ENCODE results near the gene ACRBP. TPM values are rescaled to one million over a fixed set of nuclear protein-coding genes. Genes with fewer than 3 reads are reported as not detected.
A peak's percentile ranks its signal among the peaks of the same experiment; 100 is the strongest.

ACRBP gene
- total and polyA plus RNA-seq, 11 donors, result 0.32 to 7.2 (median 0.74) TPM; not detected in 1

DNA sequence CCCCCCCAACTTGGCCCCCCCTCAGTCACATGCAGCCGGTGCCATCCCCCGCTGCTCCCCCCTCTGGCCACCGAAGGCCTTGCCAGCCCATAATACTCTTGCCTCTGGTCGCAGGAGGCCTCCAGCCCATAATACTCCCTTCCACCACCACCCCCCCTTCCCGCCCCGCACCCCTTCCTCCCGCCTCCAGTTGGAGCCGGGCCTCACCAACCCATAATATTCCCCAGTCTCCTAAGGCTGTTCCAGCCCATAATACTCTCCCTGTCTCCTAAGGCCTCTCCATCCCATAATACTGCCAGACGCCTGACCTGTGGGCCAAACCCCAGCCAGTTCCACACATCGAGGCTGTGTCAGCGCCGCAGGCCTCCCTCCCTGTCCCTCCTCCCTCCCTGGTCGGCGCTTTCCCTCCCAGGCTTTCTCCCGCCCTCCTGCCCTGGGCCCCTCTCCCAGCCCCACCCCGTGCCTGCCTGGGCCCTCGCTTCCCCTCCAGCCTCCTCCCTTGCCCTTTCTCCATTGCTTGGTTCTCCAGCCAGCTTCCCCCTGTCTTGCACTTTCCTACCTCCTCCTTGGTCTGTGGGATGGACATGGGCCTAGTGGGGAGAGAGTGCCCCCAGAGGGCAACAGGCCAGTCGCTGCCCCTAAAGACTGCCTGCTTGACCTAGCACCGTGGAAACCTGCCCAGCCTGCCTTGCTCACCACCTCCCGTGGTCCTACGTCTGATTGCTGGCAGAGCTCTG lies 33.3 kb downstream of the ACRBP start:
- Histone ChIP-seq H3K4me3 (peak overlapping the region in 4 of 12 donors; percentile 3 to 47 (median 16)), H3K36me3 (no peaks in the 10 kb centered on the region), H3K9me3 (no peaks in the 10 kb centered on the region), H3K27me3 (no peaks in the 10 kb centered on the region), H3K4me1 (peaks cover 0 to 42% (median 27%) of the 10 kb centered on the region in 12 donors), H3K27ac (peak overlapping the region; percentile 72 to 98 (median 90))
- DNase-seq (peak; percentile 92 to 94 (median 93)), ATAC-seq (peak; percentile 85 to 91 (median 88))
- intact Hi-C loops (cut with DNase I), result loop anchor here in 4 of 10 donors (2.0 to 10.0 kb wide), 6 partner anchors 49 to 211 kb away; partner anchors contain the start of genes ING4 (in 2 of the 4), GPR162 (in 1 of the 4), LAG3 (in 1 of the 4) and P3H3 (in 1 of the 4)
- no peak for TF ChIP-seq POLR2A (IDR thresholded peaks at IDR 0.05)
- TF ChIP-seq, protein P1, sequence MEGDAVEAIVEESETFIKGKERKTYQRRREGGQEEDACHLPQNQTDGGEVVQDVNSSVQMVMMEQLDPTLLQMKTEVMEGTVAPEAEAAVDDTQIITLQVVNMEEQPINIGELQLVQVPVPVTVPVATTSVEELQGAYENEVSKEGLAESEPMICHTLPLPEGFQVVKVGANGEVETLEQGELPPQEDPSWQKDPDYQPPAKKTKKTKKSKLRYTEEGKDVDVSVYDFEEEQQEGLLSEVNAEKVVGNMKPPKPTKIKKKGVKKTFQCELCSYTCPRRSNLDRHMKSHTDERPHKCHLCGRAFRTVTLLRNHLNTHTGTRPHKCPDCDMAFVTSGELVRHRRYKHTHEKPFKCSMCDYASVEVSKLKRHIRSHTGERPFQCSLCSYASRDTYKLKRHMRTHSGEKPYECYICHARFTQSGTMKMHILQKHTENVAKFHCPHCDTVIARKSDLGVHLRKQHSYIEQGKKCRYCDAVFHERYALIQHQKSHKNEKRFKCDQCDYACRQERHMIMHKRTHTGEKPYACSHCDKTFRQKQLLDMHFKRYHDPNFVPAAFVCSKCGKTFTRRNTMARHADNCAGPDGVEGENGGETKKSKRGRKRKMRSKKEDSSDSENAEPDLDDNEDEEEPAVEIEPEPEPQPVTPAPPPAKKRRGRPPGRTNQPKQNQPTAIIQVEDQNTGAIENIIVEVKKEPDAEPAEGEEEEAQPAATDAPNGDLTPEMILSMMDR (IDR thresholded peaks at IDR 0.05), result peak in 1 of 12 donors; percentile 10
- WGBS, 4 donors, result 5 to 6% (median 5%) methylated on average over 20 to 21 of the region's 21 CpGs

DNA sequence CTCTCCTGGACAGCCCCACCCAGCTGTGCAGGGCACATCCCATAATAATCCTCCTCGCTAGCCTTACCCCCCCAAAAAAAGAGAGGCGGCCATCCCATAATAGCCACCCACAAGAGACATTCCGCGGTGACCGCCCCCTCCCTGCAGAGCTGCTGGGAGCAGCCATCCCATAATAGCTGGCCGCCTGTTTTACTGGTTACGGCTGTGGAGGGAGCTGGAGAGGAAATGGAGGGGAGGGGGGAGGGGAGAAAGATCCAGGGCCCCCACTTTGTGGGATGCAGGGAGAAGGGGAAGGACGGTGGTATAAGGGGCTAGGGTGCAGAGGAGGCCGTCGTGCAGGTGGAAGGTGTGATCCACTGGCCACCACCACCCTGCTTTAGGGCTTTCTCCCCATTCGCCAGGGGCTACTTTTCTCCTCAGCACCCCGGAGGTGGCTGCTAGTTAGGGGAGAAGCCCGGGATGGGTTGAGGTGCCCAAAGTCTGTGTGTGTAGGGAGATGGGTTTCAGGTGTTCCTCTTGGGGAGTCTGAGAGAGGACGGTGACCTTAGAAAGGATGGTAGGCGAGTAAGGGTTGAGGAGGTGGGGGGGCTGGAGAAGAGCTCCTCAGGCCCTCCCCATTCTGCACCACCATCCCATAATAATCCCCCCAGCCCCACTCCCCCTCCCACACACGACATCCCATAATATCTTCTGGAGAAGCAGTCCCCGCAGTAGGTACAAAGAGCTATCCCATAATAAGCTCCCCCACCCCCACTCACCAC lies 34.0 kb downstream of the ACRBP start:
- Histone ChIP-seq H3K27ac (peak overlapping the region; percentile 72 to 98 (median 92)), H3K36me3 (no peaks in the 10 kb centered on the region), H3K4me1 (peaks cover 0 to 39% (median 27%) of the 10 kb centered on the region in 12 donors), H3K27me3 (no peaks in the 10 kb centered on the region), H3K4me3 (peak overlapping the region in 10 of 12 donors; percentile 6 to 48 (median 30)), H3K9me3 (peaks cover 0 to 7% (median 0%) of the 10 kb centered on the region in 12 donors)
- TF ChIP-seq, protein P1 (IDR thresholded peaks at IDR 0.05), result peak in 3 of 12 donors; percentile 4 to 14 (median 12)
- TF ChIP-seq POLR2A (IDR thresholded peaks at IDR 0.05), result peak in 1 of 2 donors; percentile 23
- intact Hi-C loops (cut with DNase I), result loop anchor here in 3 of 10 donors (5.0 to 10.0 kb wide), 4 partner anchors 52 to 212 kb away; partner anchors contain the start of genes GPR162 (in 1 of the 3), ING4 (in 1 of the 3), LAG3 (in 1 of the 3) and P3H3 (in 1 of the 3)
- DNase-seq (peak; percentile 80 to 88 (median 86)), ATAC-seq (peak; percentile 6 to 57 (median 15))
- WGBS, 4 donors, result 3 to 6% (median 4%) methylated on average over 13 to 17 of the region's 17 CpGs

DNA sequence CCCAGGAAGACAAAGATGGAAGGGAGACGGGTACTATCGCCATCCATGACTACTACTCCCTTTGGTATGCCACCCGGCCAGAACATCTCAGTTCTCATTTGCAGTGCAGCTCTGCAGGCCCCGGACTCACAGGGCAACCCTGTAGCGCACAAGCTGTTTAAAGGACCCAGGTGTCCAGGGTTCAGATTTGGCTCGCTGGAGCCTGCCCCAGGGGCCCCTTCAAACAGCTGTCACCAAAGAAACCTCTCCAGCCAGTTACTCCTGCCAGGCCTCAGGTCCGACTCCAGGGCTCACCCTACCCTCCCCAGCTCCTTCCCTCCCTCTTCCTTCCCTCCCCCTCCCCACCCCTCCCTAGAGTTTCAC lies 34.6 kb downstream of the ACRBP start:
- H3K9me3 ChIP-seq, result peaks cover 0 to 8% (median 0%) of the 10 kb centered on the region in 12 donors
- no peaks in the 10 kb centered on the region for H3K36me3 ChIP-seq
- intact Hi-C loops (cut with DNase I), result loop anchor here in 3 of 10 donors (5.0 to 10.0 kb wide), 4 partner anchors 52 to 212 kb away; partner anchors contain the start of genes GPR162 (in 1 of the 3), ING4 (in 1 of the 3), LAG3 (in 1 of the 3) and P3H3 (in 1 of the 3)
- WGBS, 4 donors, result 38 to 46% (median 43%) methylated on average over 6 to 7 of the region's 7 CpGs
- peak overlapping the region in 5 of 12 donors; percentile 25 to 48 (median 30) for H3K4me3 ChIP-seq
- no peak for DNase-seq
- H3K4me1 ChIP-seq, result peaks cover 0 to 43% (median 28%) of the 10 kb centered on the region in 12 donors
- H3K27me3 ChIP-seq, result no peaks in the 10 kb centered on the region
- no peak for TF ChIP-seq POLR2A (IDR thresholded peaks at IDR 0.05)
- TF ChIP-seq, protein P1 (IDR thresholded peaks at IDR 0.05), result no peak
- H3K27ac ChIP-seq, result peak overlapping the region; percentile 72 to 98 (median 92)
- no peak for ATAC-seq
